Lung (tissue), 12 donors: ENCODE measurements around the gene MMP14. TPM values are rescaled to one million over a fixed set of nuclear protein-coding genes. Genes with fewer than 3 reads are reported as not detected.

ENCODE experiments used
- ATAC-seq: fragments of 200-7000 bp; cut with Tn5 transposase; one replicate; pipeline ENCODE4 v1.9.1; 2020; ENCODE audit warnings: moderate number of reproducible peaks; ENCODE audit not compliant: insufficient read depth, low FRiP score
- DNase-seq, 3 donors: peaks; one replicate each; pipeline ENCODE4 v3.0.0-alpha.2; 2013 to 2017
- H3K27ac ChIP-seq, 2 donors: one replicate each; pipeline ENCODE4 v1.5.1; 2013; ENCODE audit warnings: mild to moderate bottlenecking in 2 of 2, moderate library complexity in 2 of 2, control low read depth in 1 of 2, inconsistent platforms in 1 of 2, low read depth in 1 of 2, low read length in 1 of 2
- H3K27me3 ChIP-seq, 3 donors: one replicate each; pipeline ENCODE4 v1.5.1; 2013; ENCODE audit warnings: low read length in 2 of 3; ENCODE audit not compliant: control insufficient read depth in 3 of 3, insufficient read depth in 3 of 3
- H3K36me3 ChIP-seq, 4 donors: one replicate each; pipeline ENCODE4 v1.5.1; 2013; ENCODE audit warnings: low read length in 4 of 4, mild to moderate bottlenecking in 1 of 4, moderate library complexity in 1 of 4; ENCODE audit not compliant: control insufficient read depth in 4 of 4, insufficient read depth in 4 of 4
- H3K4me1 ChIP-seq, 5 donors: one replicate each; pipeline ENCODE4 v1.5.1; 2013; ENCODE audit warnings: low read length in 5 of 5, mild to moderate bottlenecking in 2 of 5, moderate library complexity in 1 of 5; ENCODE audit not compliant: control insufficient read depth in 5 of 5, insufficient read depth in 5 of 5
- H3K4me3 ChIP-seq: one replicate; pipeline ENCODE4 v1.5.1; 2013; ENCODE audit warnings: mild to moderate bottlenecking, control low read depth, moderate library complexity
- H3K9ac ChIP-seq, 2 donors: one replicate each; pipeline ENCODE4 v1.5.1; 2013; ENCODE audit warnings: low read length in 2 of 2, control low read depth in 1 of 2; ENCODE audit not compliant: insufficient read depth in 1 of 2
- H3K9me3 ChIP-seq, 4 donors: one replicate each; pipeline ENCODE4 v1.5.1; 2013; ENCODE audit warnings: low read length in 3 of 4, mild to moderate bottlenecking in 1 of 4, moderate library complexity in 1 of 4; ENCODE audit not compliant: control insufficient read depth in 4 of 4, insufficient read depth in 3 of 4
- CTCF ChIP-seq: IDR thresholded peaks from 2 replicates; pipeline ENCODE4 v1.5.1; 2012; ENCODE audit warnings: mild to moderate bottlenecking; ENCODE audit errors: control extremely low read depth, extremely low read depth
- WGBS, 2 donors: extraction: QIAGEN DNeasy Blood & Tissue Kit; methylation state at CpG; one replicate each; pipeline ENCODE4 v1.1.7; 2013; 5-methylcytosine and 5-hydroxymethylcytosine counted together
- polyA plus RNA-seq, 2 donors: library from polyadenylated mRNA; stranded (reverse); fragments of 200-250 nt; gene quantifications; one replicate each; pipeline ENCODE4 v1.2.1, GENCODE V29; 2013
- total RNA-seq, 2 donors: library from RNA; depleted of rRNA in 1 of 2; stranded (reverse); fragments of >200 nt in 1 of 2; gene quantifications; one replicate each; pipeline ENCODE4 v1.2.1, GENCODE V29; 2014 to 2021
- donor health status: control.
- donor health status: control.
- donor health status: Bipolar disorder and iron deficiency.
- donor health status: healthy.
- donor health status: DM: yes; HTN: yes; CAD: no.

Gene MMP14
- total and polyA plus RNA-seq, 4 donors: 121 to 162 (median 135) TPM

- H3K4me3 ChIP-seq: no peak within 1 kb of the TSS
- peak within 1 kb of the TSS in 1 of 2 donors; percentile 90 for H3K27ac ChIP-seq
- peaks cover 0 to 1% (median 0%) of the 10 kb centered on the region in 4 donors for H3K36me3 ChIP-seq
- H3K9ac ChIP-seq: peak within 1 kb of the TSS in 1 of 2 donors; percentile 49
- ATAC-seq (peak; percentile 24), DNase-seq (peak in 1 of 3 donors; percentile 27)
- H3K4me1 ChIP-seq: peaks cover 0 to 26% (median 9%) of the 10 kb centered on the region in 5 donors
- 66 to 67% methylated on average over 10 of the region's 10 CpGs for WGBS, 2 donors
- H3K9me3 ChIP-seq: no peaks in the 10 kb centered on the region
- H3K27me3 ChIP-seq: no peaks in the 10 kb centered on the region
- no peak for TF ChIP-seq CTCF
Measured at GRCh38 chr14:22814941-22815713, 21.3 kb upstream of the MMP14 start, which contains the start of gene SLC7A7. Gene SLC7A7, minus strand, starts transcription at chr14:22815435. Its CDS starts 2,037 bp downstream, at chr14:22813398.

- Histone ChIP-seq H3K4me1 (peaks cover 0 to 49% (median 16%) of the 10 kb centered on the region in 5 donors), H3K9me3 (no peaks in the 10 kb centered on the region), H3K36me3 (no peaks in the 10 kb centered on the region), H3K9ac (peak overlapping the region in 1 of 2 donors; percentile 67), H3K4me3 (no peak overlapping the region), H3K27me3 (no peaks in the 10 kb centered on the region), H3K27ac (peak overlapping the region in 1 of 2 donors; percentile 92)
- no peak for ATAC-seq
- DNase-seq: peak; percentile 77 to 89 (median 87)
- WGBS, 2 donors: 10 to 19% methylated on average over 10 of the region's 10 CpGs
- no peak for TF ChIP-seq CTCF
Measured at GRCh38 chr14:22819151-22819988, 17.0 kb upstream of the MMP14 start.

GRCh38 chr14:22820731-22821130 is 15.7 kb upstream of the MMP14 start:
- no peak overlapping the region for H3K4me3 ChIP-seq
- H3K4me1 ChIP-seq: peaks cover 0 to 48% (median 13%) of the 10 kb centered on the region in 5 donors
- no peaks in the 10 kb centered on the region for H3K9me3 ChIP-seq
- ATAC-seq (no peak), DNase-seq (no peak)
- H3K27ac ChIP-seq: no peak overlapping the region
- 92 to 96% methylated on average over 1 of the region's 1 CpG for WGBS, 2 donors
- no peaks in the 10 kb centered on the region for H3K27me3 ChIP-seq
- H3K36me3 ChIP-seq: no peaks in the 10 kb centered on the region
- no peak for TF ChIP-seq CTCF
- H3K9ac ChIP-seq: no peak overlapping the region
